ENCODE data around the gene OTULIN.

OTULIN gene

GRCh38 chr5:14669415-14669814 is 4.9 kb downstream of the OTULIN start:
- no peak for DNase-seq

- DNase-seq = no peak
These were observed 5.5 kb downstream of the OTULIN start for GRCh38 chr5:14669975-14670374.

- no peak for DNase-seq
These were observed 6.9 kb downstream of the OTULIN start for GRCh38 chr5:14671414-14671813.

GRCh38 chr5:14672082-14672481 is 7.6 kb downstream of the OTULIN start:
- DNase-seq = no peak

GRCh38 chr5:14672484-14673394 is 8.2 kb downstream of the OTULIN start:
- peak in 1 of 14 donors; percentile 37 for DNase-seq

- DNase-seq = no peak
These were observed 8.9 kb downstream of the OTULIN start for GRCh38 chr5:14673443-14673842.

GRCh38 chr5:14674983-14675854 is 10.7 kb downstream of the OTULIN start:
- DNase-seq = no peak

- DNase-seq = no peak
These were observed 11.4 kb downstream of the OTULIN start for GRCh38 chr5:14675865-14676300.

GRCh38 chr5:14676320-14676719 is 11.8 kb downstream of the OTULIN start:
- DNase-seq = no peak

GRCh38 chr5:14678773-14679334 is 14.3 kb downstream of the OTULIN start:
- DNase-seq = no peak

GRCh38 chr5:14679595-14679994 is 15.1 kb downstream of the OTULIN start:
- no peak for DNase-seq

- DNase-seq = peak in 1 of 14 donors; percentile 75
These were observed 16.8 kb downstream of the OTULIN start for GRCh38 chr5:14681236-14681752.

- DNase-seq = no peak
These were observed 19.5 kb downstream of the OTULIN start for GRCh38 chr5:14683906-14684455.

- peak in 1 of 14 donors; percentile 73 for DNase-seq
These were observed 20.2 kb downstream of the OTULIN start for GRCh38 chr5:14684757-14685156.

GRCh38 chr5:14685757-14686156 is 21.2 kb downstream of the OTULIN start:
- DNase-seq = peak in 3 of 14 donors; percentile 30 to 53 (median 38)

GRCh38 chr5:14686517-14686916 is 22.0 kb downstream of the OTULIN start:
- DNase-seq = no peak

- no peak for DNase-seq
These were observed 22.6 kb downstream of the OTULIN start for GRCh38 chr5:14687023-14687665.

- DNase-seq = no peak
These were observed 28.6 kb downstream of the OTULIN start for GRCh38 chr5:14693070-14693469.

- DNase-seq = no peak
These were observed 30.6 kb downstream of the OTULIN start for GRCh38 chr5:14695152-14695551.

GRCh38 chr5:14696057-14696456 is 31.5 kb downstream of the OTULIN start:
- no peak for DNase-seq

GRCh38 chr5:14696851-14697250 is 32.3 kb downstream of the OTULIN start:
- no peak for DNase-seq

GRCh38 chr5:14698495-14698894 is 34.0 kb downstream of the OTULIN start:
- DNase-seq = no peak
